Measurements from ENCODE around the gene SLC6A3. TPM values are rescaled to one million over a fixed set of nuclear protein-coding genes. Genes with fewer than 3 reads are reported as not detected.

Gene SLC6A3
- total RNA-seq, 4 donors from 2014 or later, result not detected

DNA sequence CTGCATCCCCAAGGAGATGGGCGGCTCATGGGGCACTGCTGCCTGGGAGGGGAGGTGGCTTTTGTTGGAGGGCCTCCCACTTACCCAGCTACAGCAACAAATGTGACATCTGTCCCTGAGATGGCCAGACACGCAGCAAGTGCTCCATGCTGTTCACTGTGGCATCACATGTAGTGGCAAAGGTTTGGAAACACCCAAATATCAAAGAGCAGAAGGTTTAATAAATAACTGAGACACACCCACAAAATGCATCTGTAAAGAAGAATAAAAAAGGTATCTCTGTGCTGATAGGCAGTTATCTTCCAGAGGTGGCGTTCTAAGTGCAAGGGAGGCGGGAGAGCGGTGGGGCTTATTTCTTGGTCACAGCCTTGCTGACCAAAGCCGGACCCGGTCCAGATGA, 77.0 kb downstream of the SLC6A3 start:
- Histone ChIP-seq H3K9me3 (no peaks in the 10 kb centered on the region), H3K27ac (no peak overlapping the region), H3K4me3 (no peak overlapping the region), H3K36me3 (no peaks in the 10 kb centered on the region), H3K27me3 (peaks cover 6 to 21% (median 12%) of the 10 kb centered on the region in 3 donors), H3K4me1 (no peaks in the 10 kb centered on the region)
- intact Hi-C loops (cut with DNase I; ENCODE audit: low total_unique reads) (no loop called here), in situ Hi-C loops (cut with MboI; ENCODE audit: low sequenced_read_pairs in 4 of 4) (no loop called here)
- DNase-seq (no peak), ATAC-seq (no peak)
- TF ChIP-seq, protein P1, sequence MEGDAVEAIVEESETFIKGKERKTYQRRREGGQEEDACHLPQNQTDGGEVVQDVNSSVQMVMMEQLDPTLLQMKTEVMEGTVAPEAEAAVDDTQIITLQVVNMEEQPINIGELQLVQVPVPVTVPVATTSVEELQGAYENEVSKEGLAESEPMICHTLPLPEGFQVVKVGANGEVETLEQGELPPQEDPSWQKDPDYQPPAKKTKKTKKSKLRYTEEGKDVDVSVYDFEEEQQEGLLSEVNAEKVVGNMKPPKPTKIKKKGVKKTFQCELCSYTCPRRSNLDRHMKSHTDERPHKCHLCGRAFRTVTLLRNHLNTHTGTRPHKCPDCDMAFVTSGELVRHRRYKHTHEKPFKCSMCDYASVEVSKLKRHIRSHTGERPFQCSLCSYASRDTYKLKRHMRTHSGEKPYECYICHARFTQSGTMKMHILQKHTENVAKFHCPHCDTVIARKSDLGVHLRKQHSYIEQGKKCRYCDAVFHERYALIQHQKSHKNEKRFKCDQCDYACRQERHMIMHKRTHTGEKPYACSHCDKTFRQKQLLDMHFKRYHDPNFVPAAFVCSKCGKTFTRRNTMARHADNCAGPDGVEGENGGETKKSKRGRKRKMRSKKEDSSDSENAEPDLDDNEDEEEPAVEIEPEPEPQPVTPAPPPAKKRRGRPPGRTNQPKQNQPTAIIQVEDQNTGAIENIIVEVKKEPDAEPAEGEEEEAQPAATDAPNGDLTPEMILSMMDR (IDR thresholded peaks at IDR 0.05 in 4 of 5, conservative IDR thresholded peaks at IDR 0.05 in 1 of 5), result no peak
- TF ChIP-seq POLR2A (IDR thresholded peaks at IDR 0.05), result no peak

DNA sequence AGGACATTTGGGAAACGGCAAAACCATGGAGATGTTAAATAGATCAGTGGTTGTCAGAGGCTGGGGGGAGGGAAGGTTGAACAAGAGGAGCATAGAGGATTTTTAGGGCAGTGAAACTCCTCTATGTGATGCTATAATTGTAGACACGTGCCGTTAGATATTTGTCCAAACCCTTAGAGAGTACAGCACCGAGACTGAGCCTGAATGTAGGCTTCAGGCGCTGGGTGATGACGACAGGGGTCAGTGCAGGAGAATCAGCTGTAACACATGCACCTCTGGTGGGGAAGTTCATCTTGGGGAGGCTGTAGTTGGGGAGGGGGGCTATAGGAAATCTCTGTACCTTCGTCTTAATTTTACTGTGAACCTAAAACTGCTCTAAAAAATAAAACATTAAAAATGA, 78.1 kb downstream of the SLC6A3 start:
- intact Hi-C loops (cut with DNase I; ENCODE audit: low total_unique reads) (no loop called here), in situ Hi-C loops (cut with MboI; ENCODE audit: low sequenced_read_pairs in 4 of 4) (no loop called here)
- DNase-seq (no peak), ATAC-seq (no peak)
- no peaks in the 10 kb centered on the region for H3K36me3 ChIP-seq
- TF ChIP-seq POLR2A (IDR thresholded peaks at IDR 0.05), result no peak
- TF ChIP-seq, protein P1 (IDR thresholded peaks at IDR 0.05 in 4 of 5, conservative IDR thresholded peaks at IDR 0.05 in 1 of 5), result no peak
- H3K4me1 ChIP-seq, result no peaks in the 10 kb centered on the region
- H3K9me3 ChIP-seq, result no peaks in the 10 kb centered on the region
- no peak overlapping the region for H3K4me3 ChIP-seq
- no peak overlapping the region for H3K27ac ChIP-seq
- peaks cover 14 to 21% (median 15%) of the 10 kb centered on the region in 3 donors for H3K27me3 ChIP-seq

- in situ Hi-C loops (cut with MboI; ENCODE audit: low sequenced_read_pairs in 4 of 4), result no loop called here
- peaks cover 20 to 21% (median 20%) of the 10 kb centered on the region in 3 donors for H3K27me3 ChIP-seq
- H3K36me3 ChIP-seq, result no peaks in the 10 kb centered on the region
- H3K9me3 ChIP-seq, result no peaks in the 10 kb centered on the region
- TF ChIP-seq, protein P1 (IDR thresholded peaks at IDR 0.05 in 4 of 5, conservative IDR thresholded peaks at IDR 0.05 in 1 of 5), result no peak
- no peak for TF ChIP-seq POLR2A (IDR thresholded peaks at IDR 0.05)
- H3K4me3 ChIP-seq, result no peak overlapping the region
- intact Hi-C loops (cut with DNase I; ENCODE audit: low total_unique reads), result no loop called here
- no peak for ATAC-seq
- no peaks in the 10 kb centered on the region for H3K4me1 ChIP-seq
- H3K27ac ChIP-seq, result no peak overlapping the region
- DNase-seq, result no peak
Observed at GRCh38 chr5:1366514-1366913, 78.7 kb downstream of the SLC6A3 start.

DNA sequence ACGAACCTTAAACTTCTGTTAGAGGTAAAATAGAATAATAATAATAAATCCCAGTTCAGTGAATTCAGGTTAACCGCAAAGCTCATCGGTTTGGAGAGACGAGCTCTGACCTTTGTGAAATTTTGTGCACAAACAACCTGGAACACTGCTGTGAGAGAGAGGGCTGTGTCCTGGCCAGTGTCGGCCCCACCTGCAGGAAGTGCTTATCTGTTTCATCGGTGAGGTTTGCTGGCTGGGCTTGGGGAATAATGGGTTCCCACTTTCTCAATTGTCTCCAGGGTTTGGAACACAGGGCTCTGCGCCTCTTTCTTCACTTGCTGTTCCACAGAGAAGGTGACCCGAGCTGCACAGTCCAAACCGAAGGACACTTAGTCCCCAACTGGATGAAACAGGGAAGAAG, 81.0 kb downstream of the SLC6A3 start:
- Histone ChIP-seq H3K36me3 (no peaks in the 10 kb centered on the region), H3K4me1 (no peaks in the 10 kb centered on the region), H3K9me3 (no peaks in the 10 kb centered on the region), H3K27me3 (peaks cover 25 to 34% (median 31%) of the 10 kb centered on the region in 3 donors), H3K4me3 (no peak overlapping the region), H3K27ac (no peak overlapping the region)
- TF ChIP-seq POLR2A (IDR thresholded peaks at IDR 0.05), result no peak
- TF ChIP-seq, protein P1 (IDR thresholded peaks at IDR 0.05 in 4 of 5, conservative IDR thresholded peaks at IDR 0.05 in 1 of 5), result no peak
- ATAC-seq, result no peak
- no peak for DNase-seq
- in situ Hi-C loops (cut with MboI; ENCODE audit: low sequenced_read_pairs in 4 of 4), result no loop called here
- intact Hi-C loops (cut with DNase I; ENCODE audit: low total_unique reads), result no loop called here

- H3K27ac ChIP-seq, result no peak overlapping the region
- no peaks in the 10 kb centered on the region for H3K36me3 ChIP-seq
- no peak overlapping the region for H3K4me3 ChIP-seq
- peaks cover 25 to 35% (median 34%) of the 10 kb centered on the region in 3 donors for H3K27me3 ChIP-seq
- TF ChIP-seq, protein P1 (IDR thresholded peaks at IDR 0.05 in 4 of 5, conservative IDR thresholded peaks at IDR 0.05 in 1 of 5), result no peak
- no peak for TF ChIP-seq POLR2A (IDR thresholded peaks at IDR 0.05)
- DNase-seq (no peak), ATAC-seq (no peak)
- intact Hi-C loops (cut with DNase I; ENCODE audit: low total_unique reads) (no loop called here), in situ Hi-C loops (cut with MboI; ENCODE audit: low sequenced_read_pairs in 4 of 4) (no loop called here)
- H3K9me3 ChIP-seq, result no peaks in the 10 kb centered on the region
- H3K4me1 ChIP-seq, result no peaks in the 10 kb centered on the region
Observed at GRCh38 chr5:1363581-1363980, 81.7 kb downstream of the SLC6A3 start.
